Measurements from ENCODE around the gene FEV.

The FEV gene

DNA sequence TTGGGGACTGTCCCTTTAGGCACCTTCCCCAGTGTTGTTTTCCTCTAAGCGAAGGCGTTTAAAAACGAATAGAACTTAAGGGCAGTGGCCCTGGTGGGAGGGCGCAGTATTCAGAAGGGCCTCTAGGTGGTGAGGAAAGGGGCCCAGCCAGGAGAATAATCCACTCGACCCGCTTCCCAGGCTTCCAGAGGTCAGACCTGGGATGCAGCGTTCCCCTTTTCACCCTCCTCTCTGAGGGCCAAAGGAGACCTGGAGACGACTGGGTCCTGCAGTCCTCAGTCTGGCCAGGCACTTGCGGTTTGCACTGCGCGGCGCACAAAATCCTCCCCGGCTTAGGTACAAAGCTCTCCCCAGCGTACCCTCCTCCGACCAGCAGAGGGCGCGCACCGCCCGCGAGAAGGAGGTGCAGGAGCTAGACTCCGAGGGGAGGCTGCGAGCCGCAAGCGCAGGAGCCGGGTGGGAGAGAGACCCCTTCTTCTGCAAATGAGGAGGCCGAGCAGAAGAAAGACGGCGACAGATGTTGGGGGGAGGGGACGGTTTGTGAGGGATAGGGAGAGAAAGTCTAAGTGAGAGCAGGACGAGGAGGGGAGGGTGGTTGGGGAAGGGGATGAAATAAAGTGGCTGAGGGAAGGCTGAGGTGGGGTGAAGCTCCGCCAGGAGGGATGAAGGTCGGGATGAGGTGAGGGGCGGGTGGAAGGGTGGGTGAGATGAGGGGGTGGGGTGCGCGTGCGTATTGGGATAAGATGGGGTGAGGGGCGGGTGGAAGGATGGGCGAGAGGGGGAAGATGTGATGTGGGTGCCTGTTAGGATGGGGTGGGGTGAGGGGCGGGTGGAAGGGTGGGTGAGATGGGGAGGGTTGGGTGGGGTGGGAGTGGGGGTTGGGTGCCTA, 4.9 kb downstream of the FEV start:
- peak; percentile 91 for DNase-seq (ENCODE audit: low spot score)

DNA sequence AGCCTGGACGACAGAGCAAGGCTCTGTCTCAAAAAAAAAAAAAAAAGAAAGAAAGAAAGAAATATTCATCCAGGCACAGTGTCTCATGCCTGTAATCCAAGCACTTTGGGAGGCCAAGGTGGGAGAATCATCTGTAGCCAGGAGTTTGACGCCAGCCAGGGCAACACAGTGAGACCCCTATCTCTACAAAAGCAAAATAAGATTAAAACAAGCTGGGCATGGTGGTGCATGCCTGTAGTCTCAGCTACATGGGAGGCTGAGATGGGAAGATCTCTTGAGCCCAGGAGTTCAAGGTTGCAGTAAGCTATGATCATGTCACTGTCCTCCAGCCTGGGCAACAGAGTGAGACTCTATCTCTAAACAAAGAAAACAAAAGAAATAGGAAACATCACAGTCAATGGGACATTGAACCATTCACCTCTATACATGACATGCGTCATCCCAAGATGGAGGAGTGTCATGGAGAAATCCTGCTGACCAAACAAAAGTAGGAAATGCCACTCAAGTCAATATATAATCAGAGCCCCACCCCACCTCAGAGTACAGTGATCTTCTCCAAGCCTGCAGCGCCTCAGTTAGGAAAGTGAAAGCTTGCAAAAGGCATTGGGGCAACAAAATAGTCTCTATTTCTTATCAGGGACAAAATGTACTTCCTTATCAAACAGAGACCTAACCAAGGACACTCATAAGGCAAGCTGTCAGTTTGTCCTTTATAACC, 9.8 kb downstream of the FEV start:
- no peak for DNase-seq (ENCODE audit: low spot score)

- no peak for DNase-seq (ENCODE audit: low spot score)
These were observed 14.1 kb downstream of the FEV start for GRCh38 chr2:218970894-218971293.

GRCh38 chr2:218964041-218964771, 20.8 kb downstream of the FEV start:
- peak; percentile 79 for DNase-seq (ENCODE audit: low spot score)

- DNase-seq (ENCODE audit: low spot score), result peak; percentile 50
These were observed 21.4 kb downstream of the FEV start for GRCh38 chr2:218963601-218964000.

GRCh38 chr2:218962859-218963492, 22.0 kb downstream of the FEV start:
- peak; percentile 96 for DNase-seq (ENCODE audit: low spot score)

DNA sequence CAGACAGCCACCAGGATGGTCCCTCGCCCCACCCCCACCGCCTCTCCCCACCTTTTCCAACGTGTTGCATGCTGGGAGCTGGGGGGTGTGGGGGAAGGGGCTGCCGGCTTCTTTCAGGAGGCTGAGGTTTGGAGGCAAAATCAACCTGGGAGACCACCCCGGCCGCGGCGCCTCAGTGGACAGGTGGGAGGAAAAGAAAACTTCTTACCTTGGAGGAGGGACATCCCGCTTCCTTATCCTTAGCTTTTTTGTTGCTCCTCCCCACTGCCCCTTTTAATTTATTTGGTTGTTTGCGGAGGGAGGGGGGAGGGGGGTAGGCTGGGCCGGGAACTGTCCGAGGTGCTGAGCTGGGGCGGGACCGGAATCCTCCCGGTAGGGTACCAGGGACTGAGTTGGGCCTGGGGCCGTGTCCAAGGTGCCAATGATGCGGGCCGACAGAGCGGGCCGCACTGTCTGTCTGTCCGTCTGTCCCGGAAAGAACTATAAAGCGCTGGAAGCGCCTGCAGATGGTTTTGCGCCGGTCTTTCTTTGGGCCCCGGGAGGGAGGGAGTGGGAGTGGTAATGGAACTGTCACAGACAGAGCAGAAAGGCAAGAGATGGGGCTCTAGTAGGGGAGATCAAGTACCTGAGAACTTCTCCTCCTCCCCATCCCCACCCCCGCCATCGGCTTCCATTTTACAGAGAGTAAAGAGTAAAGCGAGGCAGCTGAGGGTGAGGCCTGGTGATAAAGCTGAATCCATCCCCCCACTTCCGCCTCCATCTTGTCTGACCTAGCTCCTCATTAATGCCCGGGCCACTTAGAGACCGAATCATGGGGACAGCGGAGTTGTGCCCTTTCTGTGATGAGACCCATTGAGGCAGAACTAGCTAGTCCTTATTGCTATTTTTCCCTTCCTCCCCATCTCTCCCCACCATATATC, 23.1 kb downstream of the FEV start:
- peak; percentile 53 for DNase-seq (ENCODE audit: low spot score)

DNA sequence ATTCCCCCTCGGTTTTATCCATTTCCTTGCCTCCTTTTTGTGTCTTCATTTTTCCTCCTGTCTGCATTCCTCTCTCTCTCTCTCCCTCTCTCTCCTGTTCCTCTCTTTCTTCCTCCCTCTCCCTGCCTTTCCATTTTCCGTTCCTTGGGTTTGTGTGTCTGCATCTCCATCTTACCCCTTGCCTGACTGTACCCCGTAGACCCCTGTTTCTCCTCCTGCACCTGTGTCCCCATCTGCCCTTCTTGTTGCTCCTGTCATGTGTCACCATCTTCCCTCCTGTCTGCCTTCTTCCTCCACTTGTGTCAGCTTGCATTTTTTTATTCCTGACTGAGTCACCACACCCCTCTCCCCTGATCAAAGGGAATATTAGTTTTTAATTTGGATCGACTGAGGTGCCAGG, 23.8 kb downstream of the FEV start:
- DNase-seq (ENCODE audit: low spot score), result peak; percentile 31

GRCh38 chr2:218960309-218961165, 24.4 kb downstream of the FEV start:
- peak; percentile 32 for DNase-seq (ENCODE audit: low spot score)

- peak; percentile 29 for DNase-seq (ENCODE audit: low spot score)
These were observed 25.1 kb downstream of the FEV start for GRCh38 chr2:218959761-218960308.

DNA sequence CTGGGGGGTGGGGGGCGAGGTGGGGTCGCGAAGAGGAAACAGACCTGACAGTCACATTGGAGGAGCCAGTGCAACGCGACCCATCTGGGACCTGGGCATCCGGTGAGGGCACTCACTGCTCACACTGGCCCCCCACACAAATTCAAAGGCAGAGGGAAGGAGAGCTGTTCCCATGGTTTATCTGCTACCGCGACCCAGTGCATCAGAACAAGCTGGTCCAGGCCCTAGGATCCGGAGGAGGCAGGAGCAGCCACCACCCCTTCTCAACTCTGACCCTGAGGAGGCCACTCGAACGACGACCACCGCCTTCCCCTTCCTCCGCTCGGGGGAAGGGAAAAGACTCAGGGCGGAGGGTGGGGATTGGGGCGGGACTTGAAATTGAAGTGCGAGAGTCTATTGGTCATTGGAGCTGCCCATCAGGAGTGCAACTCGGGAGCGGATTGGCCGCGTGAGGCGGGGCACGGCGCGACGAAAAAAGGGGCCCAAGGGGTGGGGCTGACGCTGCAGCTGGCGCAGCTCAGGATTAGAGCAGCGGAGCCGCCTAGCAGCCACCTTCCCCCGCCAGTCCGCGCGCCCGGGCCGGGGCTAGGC, 25.7 kb downstream of the FEV start, which contains the start of gene CDK5R2:
CDK5R2 (plus strand) TSS at position 526 of the 591 bp plus-strand sequence. CDS start 155 bp downstream, outside the sequence.
- peak; percentile 96 for DNase-seq (ENCODE audit: low spot score)

- no peak for DNase-seq (ENCODE audit: low spot score)
These were observed 26.7 kb downstream of the FEV start for GRCh38 chr2:218958276-218958675.

GRCh38 chr2:218957671-218958070, 27.3 kb downstream of the FEV start:
- DNase-seq (ENCODE audit: low spot score), result no peak

DNA sequence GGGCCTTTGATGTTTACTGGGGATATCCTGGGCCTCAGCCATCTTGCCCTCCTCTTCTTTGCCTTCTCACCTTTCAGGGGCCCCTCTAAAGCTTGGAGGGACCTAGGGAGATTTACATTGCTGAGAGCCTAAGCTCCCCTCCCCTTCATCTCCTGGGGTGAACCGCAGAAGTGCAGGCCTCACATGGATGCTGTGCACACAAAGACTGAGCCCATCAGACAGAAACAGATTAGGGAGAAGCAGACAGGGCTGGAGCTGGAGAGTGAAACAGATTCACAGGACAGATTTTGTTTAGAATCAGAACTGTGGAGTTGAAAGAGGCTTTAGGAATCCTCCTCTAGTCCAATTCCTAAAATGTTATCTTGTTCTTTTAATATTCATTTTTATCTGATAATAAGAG, 28.9 kb downstream of the FEV start:
- DNase-seq (ENCODE audit: low spot score), result no peak

DNA sequence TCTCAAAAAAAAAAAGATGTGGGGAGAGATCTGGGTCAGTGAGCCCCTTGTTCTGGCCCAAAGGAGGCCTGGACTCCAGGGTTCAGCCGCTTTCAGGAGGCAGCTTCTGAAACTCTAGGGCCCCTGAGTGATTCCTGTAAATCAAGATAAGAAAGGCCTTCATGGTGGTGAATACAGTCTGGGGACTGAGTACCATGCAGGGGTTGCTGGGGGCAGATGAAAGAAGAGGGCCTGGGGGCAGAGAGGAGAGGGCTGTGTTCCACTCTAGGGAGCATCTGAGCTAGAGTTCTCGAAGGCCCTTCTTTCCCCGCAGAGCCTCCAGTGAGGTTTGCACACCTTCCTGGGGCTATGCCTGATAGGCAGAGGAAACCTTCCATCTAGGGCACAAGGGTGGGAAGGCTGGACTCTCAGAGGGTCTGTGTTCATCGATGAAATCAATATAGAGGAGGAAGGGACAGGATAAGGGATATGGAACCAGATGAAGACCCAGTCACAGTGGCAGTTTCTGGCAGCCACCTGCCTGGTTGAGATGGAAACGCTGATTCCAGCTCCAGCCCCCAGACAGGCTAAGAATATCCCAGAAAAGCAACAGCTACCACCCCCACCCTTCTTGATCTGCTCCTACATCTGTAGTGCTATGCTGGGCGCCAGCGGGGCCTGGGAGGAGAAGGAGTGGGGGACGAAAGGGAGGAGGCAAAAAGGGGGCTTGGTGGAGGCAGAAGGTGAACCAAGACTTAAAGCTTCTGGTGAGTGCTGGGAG, 30.3 kb downstream of the FEV start:
- DNase-seq (ENCODE audit: low spot score), result peak; percentile 65

GRCh38 chr2:218953366-218953954, 31.5 kb downstream of the FEV start:
- DNase-seq (ENCODE audit: low spot score), result no peak

- no peak for DNase-seq (ENCODE audit: low spot score)
These were observed 32.8 kb downstream of the FEV start for GRCh38 chr2:218952160-218952559.

DNA sequence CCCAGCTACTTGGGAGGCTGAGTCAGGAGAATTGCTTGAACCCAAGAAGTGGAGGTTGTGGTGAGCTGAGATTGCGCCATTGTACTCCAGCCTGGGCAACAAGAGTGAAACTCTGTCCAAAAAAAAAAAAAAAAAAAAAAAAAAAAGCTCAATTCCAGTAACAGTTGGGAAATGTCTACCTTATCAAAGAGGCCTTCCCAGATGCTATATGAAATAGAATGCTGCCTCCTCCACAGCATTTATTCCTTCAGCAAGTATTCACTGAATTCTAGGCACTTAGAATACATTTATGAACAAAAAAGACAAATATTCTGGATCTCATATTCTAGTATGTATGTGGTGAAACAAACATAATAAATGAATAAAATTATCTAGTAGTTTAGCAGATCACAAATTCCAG, 38.4 kb downstream of the FEV start:
- no peak for DNase-seq (ENCODE audit: low spot score)
